Endothelial cell of hepatic sinusoid (primary cell): Measurements from ENCODE around the gene TBX10.
"Not testable (repeated sequence)": the region's sequence is repeated elsewhere in the genome, so short reads cannot be mapped to it uniquely, and the experiment has no call there.

Experiments
- in situ Hi-C: cut with HindIII; loops from 2 replicates; pipeline ENCODE4 v1.10.0; 2017; ENCODE audit warnings: low sequenced_read_pairs

The TBX10 gene

GRCh38 chr11:67605231-67606011 is 34.1 kb downstream of the TBX10 start:
- in situ Hi-C loops, result no loop called here

GRCh38 chr11:67604815-67605214 is 34.7 kb downstream of the TBX10 start:
- in situ Hi-C loops, result loop anchor here (5.0 kb wide), 1 partner anchor 57 kb away; no protein-coding TSS in a partner anchor

DNA sequence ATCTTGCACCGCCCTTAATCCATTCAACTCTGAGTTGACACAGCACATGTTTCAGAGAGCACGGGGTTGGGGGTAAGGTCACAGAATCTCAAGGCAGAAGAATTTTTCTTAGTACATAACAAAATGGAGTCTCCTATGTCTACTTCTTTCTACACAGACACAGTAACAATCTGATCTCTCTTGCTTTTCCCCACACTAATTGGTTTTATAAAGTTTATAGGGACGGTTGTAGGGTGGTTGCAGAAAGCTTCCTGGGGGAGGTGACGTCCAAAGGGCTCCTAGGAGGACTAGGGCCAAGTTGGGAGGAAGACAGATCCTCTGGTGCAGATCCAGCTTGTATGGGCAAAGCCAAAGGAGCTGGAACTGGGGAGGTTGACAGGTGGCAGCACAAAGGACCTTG is 35.4 kb downstream of the TBX10 start:
- in situ Hi-C loops, result loop anchor here (5.0 kb wide), 1 partner anchor 58 kb away; no protein-coding TSS in a partner anchor

DNA sequence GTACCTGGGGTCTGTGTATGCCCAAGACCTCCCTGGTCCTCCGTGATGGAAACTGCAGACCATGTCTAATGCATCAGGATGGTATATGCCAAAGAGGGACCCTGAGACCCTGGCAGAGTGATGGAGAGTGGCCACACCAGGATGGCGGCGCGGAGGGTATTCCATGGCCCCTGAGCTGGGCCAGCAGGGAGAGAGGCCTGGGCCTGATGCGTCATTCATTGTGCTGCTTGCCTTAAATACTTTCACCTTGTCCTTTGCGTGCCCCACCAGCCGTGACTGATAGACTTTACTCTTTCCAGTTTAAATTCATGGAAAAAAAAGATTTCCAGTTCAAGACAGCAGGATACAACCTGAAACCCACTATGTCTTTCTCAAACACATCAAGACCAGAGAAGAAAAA is 38.5 kb downstream of the TBX10 start:
- in situ Hi-C loops, result loop anchor here (5.0 kb wide), 1 partner anchor 61 kb away; no protein-coding TSS in a partner anchor

- in situ Hi-C loops, result loop anchor here (5.0 kb wide), 1 partner anchor 62 kb away; no protein-coding TSS in a partner anchor
Measured at GRCh38 chr11:67600324-67601029, 39.1 kb downstream of the TBX10 start.

GRCh38 chr11:67599149-67599548 is 40.4 kb downstream of the TBX10 start:
- in situ Hi-C loops, result no loop called here

GRCh38 chr11:67597963-67598362 is 41.6 kb downstream of the TBX10 start:
- in situ Hi-C loops, result not testable (repeated sequence)

DNA sequence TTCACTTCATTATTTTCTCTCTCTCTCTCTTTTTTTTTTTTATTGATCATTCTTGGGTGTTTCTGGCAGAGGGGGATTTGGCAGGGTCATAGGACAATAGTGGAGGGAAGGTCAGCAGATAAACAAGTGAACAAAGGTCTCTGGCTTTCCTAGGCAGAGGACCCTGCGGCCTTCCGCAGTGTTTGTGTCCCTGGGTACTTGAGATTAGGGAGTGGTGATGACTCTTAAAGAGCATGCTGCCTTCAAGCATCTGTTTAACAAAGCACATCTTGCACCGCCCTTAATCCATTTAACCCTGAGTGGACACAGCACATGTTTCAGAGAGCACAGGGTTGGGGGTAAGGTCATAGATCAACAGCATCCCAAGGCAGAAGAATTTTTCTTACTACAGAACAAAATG is 42.1 kb downstream of the TBX10 start:
- in situ Hi-C loops, result not testable (repeated sequence)

GRCh38 chr11:67596753-67597300 is 42.7 kb downstream of the TBX10 start:
- in situ Hi-C loops, result no loop called here

- in situ Hi-C loops, result no loop called here
Measured at GRCh38 chr11:67594480-67594879, 45.1 kb downstream of the TBX10 start.

DNA sequence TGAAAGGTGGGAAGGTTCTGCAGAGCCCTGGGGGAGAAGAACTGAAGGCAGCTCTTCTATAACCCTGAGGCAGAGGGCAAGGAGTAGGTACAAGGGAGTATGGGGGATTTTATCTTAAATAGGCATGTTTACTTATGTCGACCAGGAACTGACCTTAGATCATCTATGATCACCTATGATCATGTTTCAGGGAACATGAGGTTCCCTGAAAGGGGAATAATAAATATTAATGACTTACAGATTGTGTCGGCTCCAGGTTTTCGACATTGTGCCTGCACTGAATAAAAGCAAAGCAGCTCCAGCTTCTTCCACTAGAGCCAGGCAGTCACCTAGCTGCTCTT is 46.0 kb downstream of the TBX10 start:
- in situ Hi-C loops, result no loop called here

DNA sequence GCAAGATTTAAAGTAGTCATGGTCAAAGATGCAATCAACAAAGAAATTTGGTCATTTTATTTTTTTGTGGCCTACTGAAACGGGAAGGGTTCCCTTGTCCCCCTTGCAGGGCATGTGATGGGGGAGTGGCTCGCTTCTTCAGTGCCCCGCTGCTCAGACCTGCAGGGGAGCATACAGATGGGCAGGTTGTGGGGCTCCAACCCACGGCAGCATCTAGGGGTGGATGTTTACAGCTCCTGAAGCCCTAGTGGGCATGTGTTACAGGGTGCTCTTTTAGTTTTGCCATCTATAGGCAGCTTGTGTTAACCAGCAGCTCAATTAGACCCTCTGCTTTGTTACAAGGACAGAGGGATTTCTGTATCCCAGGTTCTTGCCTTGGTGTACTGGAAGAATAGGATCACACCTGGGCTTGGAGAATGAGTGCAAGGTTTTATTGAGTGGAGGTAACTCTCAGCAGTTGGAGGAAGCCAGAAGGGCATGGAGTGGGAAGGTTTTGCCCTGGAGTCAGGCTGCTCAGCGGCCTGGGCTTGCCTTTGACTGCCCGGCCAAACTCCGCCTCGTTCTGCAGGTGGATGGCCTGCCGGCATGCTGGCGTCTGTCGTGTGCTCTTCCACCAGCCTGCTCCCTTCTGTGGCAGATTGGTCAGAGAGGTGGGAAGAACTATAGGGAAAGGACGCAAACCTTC is 46.5 kb downstream of the TBX10 start:
- in situ Hi-C loops, result no loop called here

DNA sequence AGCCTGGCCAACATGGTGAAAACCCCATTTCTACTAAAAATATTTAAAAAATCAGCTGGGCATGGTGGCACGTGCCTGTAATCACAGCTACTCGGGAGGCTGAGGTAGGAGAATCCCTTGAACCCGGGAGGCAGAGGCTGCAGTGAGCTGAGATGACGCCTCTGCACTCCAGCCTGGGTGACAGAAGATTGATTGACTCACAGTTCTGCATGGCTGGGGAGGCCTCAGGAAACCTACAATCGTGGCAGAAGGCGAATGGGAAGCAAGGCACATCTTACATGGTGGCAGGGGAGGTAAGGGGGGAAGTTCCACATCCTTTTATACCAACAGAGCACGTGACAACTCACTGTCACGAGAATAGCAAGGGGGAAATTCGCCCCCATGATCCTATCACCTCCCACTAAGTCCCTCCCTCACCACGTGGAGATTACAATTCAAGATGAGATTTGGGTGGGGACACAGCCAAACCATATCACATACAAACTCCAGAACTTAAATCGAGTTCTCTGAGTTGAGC is 50.6 kb downstream of the TBX10 start:
- in situ Hi-C loops, result not testable (repeated sequence)

- in situ Hi-C loops, result no loop called here
Measured at GRCh38 chr11:67588136-67588503, 51.4 kb downstream of the TBX10 start.

DNA sequence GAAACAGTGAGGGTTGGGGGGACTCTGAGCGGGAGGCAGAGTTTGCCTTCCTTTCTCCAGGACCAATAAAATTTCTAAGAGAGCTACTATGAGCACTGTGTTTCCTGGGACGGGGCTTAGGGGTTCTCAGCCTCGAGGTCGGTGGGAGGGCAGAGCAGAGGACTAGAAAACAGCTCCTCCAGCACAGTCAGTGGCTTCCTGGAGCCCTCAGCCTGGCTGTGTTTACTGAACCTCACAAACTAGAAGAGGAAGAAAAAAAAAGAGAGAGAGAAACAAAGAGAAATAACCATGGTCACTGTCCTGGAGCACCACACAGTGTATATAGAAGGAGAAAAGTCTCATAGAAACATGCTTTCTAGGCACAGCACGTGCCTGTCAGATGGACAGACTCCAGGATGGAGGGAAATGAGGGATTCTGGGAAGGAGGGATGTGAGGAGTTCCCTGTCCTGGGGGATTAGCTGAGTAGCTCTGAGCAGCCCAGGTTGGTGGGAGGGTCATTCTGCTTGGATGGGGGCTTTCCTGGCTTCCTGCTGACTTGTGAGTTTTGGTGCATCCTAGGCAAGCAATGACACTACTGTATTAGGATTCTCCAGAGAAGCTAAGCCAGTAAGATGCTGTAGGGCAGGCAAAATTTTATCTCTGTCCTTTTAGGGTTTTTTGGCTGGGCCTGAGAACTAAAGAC is 52.9 kb downstream of the TBX10 start:
- in situ Hi-C loops, result no loop called here

DNA sequence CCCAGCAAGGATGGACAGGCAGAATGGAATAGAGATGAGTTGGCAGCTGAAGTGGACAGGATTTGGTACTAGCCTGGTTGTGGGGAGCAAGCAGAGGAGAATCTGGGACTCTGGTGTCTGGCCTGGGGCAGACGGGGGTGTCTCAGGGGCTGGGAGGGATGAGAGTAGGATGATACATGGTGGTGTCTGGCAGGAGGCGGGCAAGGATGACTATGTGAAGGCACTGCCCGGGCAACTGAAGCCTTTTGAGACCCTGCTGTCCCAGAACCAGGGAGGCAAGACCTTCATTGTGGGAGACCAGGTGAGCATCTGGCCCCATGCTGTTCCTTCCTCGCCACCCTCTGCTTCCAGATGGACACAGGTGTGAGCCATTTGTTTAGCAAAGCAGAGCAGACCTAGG is 53.7 kb downstream of the TBX10 start:
- in situ Hi-C loops, result no loop called here

GRCh38 chr11:67584881-67585873 is 54.4 kb downstream of the TBX10 start:
- in situ Hi-C loops, result no loop called here

GRCh38 chr11:67584205-67584880 is 55.2 kb downstream of the TBX10 start:
- in situ Hi-C loops, result no loop called here
